GM19025 (cell line): ENCODE data around the gene SRGAP3.

ENCODE experiments used
- ATAC-seq: cut with Tn5 transposase; IDR thresholded peaks from one replicate; pipeline ENCODE4 v1.9.1; 2021; ENCODE audit warnings: mild to moderate bottlenecking, low read depth, moderate library complexity; ENCODE audit not compliant: unreplicated experiment

Gene SRGAP3

DNA sequence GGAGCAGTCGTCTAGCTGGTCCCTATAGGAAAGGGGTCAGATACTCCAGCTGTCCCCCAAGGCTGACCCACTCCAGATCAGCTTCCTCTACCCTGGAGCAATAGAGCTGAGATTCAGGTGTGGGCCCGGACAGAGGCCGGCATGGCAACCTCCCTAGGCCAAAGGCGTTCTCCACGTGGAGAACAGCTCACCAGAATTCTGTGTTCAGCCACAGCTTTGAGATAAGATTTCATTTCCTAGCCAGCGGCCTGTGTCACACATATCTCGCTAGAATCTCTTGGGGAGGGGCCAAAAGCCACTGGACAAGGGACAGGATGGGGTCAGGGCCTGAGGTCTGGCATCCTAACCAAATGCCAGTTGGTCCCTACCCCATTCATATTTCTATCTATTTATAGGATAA, 20.1 kb downstream of the SRGAP3 start:
- no peak for ATAC-seq

GRCh38 chr3:9226326-9226725, 23.1 kb downstream of the SRGAP3 start:
- ATAC-seq: no peak

- no peak for ATAC-seq
Measured at GRCh38 chr3:9225268-9225667, 24.2 kb downstream of the SRGAP3 start.

GRCh38 chr3:9224490-9224889, 25.0 kb downstream of the SRGAP3 start:
- peak; percentile 91 for ATAC-seq

DNA sequence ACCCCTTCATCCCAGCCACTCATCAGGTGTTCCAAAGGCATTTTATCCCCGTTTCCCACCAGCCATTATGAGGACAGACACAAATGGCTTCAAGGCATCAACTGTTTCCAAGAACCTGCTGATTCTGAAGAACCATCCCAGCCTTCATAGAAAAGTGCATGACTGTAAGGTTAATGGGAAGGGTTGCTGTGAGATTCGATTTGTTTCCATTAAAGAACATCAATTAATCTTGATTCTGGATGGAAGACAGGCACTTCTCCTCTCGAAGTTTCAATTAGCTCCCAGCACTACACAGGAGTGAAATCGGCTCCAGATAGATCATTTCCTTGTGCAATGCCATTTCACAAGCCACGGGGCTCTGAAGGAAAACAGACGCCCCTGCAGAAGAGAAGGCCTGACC, 25.8 kb downstream of the SRGAP3 start:
- ATAC-seq: no peak

DNA sequence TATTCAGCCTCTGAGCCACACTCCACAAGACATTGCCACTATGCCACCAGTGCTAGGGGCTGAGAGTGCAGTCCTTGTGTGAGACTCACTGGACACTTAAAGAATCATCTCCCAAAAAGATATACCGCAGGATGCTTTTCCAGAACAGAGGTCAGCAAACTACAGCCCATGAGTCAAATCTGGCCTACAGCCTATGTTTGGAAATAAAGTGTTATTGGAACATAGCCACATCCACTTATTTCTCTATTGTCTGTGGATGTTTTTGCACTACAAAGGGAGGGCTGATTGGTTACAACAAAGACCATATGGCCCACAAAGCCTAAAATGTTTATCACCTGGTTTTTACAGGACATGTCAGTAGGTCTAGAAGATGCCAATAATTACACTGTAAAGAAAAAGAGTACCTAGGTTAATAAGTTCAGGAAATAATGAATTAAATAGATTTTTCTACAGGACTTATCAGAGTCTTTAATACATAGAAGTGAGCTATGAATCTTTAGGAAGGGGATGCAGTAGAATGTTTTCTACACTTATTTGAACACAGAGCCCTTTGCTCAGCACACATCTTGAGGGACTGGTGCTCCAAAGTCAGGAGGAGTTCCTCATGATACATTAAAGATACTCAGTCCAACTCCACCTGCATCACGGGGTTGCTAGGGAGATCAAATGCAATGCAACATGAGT, 26.3 kb downstream of the SRGAP3 start:
- no peak for ATAC-seq

GRCh38 chr3:9222049-9222448, 27.4 kb downstream of the SRGAP3 start:
- ATAC-seq: no peak

DNA sequence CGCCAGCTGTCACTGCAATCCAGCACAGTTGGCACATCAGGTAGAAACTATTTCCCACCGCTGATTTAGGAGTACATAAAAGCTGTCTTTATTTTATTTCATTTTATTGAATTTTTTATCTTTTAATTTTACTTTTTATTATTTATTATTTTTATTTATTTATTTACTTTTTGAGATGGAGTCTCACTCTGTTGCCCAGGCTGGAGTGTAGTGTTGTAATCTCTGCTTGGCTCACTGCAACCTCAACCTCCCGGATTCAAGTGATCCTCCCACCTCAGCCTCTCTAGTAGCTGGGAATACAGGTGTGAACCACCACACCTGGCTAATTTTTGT, 31.0 kb downstream of the SRGAP3 start:
- no peak for ATAC-seq

DNA sequence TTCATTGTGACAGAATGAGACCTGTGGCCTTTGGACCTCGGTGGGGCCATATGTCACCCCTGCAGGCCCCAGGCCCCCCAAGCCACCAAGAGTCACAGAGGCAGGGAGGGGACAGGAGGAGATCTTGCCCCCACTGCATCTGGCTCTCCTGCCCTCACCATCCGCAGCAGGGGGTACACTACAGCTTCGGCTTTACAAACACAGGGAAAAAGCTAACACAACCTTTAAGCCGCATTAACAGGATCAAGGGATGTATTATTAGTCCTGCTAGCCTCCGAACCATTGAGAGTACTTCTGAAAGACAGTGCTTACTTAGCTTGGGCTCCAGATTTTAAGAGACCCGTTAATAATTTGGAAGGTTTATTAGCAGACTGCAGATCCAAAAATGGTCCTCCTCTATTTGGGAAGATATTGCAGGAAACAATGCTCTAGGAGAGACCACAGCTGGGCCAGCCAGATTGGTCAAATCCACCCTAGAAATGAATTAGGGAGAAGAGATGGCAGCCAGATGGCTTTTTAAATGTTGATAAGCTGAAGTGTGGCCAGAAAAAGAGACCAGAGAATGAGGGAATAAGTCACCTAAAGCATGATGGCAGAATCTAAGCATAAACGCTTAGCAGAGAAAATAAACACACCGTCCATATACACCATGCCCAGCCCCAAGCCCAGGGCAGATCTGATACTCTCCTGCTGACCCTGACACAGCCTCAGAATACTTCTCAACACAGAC, 31.5 kb downstream of the SRGAP3 start:
- ATAC-seq: no peak

GRCh38 chr3:9216736-9217135, 32.7 kb downstream of the SRGAP3 start:
- no peak for ATAC-seq

GRCh38 chr3:9214599-9214998, 34.8 kb downstream of the SRGAP3 start:
- no peak for ATAC-seq

- ATAC-seq: no peak
Measured at GRCh38 chr3:9214185-9214584, 35.3 kb downstream of the SRGAP3 start.

DNA sequence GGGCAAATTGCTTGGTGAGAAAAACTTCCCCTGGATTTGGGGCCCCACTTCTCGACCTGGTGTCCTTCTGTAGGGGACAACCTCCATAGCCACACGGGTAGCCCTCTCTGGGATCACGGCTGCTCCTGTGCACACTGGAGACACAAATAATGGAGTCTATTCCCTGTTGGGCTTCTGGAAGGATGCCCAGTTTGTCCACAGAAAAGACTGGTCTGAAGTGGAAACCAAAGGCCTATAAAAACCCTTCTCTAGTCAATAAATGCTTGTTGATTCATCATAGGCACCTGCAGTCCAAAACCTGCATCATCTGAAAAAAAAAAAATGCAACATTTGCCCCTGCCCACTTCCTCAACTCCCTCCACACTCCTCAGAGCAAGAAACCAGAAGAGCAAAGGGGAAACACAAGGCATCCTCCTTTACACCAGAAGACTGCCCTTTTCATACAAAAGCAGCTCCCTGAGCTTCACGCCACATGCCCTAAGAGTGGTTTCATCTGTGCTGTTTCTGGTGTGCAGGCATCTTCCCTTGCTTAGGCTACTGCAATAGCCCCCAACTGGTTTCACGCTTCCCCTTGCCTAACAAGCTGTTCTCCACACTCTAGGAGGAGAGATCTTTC, 36.3 kb downstream of the SRGAP3 start:
- ATAC-seq: no peak

- no peak for ATAC-seq
Measured at GRCh38 chr3:9211155-9211950, 38.1 kb downstream of the SRGAP3 start.

GRCh38 chr3:9209777-9210176, 39.7 kb downstream of the SRGAP3 start:
- ATAC-seq: no peak

DNA sequence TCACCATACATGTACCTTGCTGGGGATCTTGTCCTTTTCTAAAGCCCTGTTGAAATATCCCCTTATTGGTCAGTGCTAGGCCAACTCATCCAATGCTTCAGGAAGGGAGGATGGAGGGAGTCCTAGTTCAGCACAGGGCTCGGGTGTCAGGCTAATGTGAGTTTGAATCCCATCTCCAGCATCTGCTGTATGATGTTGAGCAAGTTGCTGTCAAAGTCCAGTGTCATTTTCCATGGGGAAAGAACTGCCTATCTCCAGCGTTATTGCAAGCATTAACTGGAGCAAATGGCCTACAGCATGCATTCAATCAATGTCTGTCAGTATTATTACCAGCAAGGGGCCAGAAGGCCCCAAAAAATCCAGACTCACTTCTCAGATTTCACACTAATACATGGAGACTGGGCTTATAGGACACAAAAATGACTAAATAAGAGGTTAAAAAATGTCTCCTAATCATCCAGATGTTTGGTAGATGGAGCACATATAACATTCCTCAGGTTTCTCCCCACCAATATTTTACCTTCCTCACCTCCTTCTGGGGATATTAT, 40.8 kb downstream of the SRGAP3 start:
- no peak for ATAC-seq

- ATAC-seq: no peak
Measured at GRCh38 chr3:9207116-9207763, 42.2 kb downstream of the SRGAP3 start.

GRCh38 chr3:9206287-9206686, 43.2 kb downstream of the SRGAP3 start:
- ATAC-seq: no peak

DNA sequence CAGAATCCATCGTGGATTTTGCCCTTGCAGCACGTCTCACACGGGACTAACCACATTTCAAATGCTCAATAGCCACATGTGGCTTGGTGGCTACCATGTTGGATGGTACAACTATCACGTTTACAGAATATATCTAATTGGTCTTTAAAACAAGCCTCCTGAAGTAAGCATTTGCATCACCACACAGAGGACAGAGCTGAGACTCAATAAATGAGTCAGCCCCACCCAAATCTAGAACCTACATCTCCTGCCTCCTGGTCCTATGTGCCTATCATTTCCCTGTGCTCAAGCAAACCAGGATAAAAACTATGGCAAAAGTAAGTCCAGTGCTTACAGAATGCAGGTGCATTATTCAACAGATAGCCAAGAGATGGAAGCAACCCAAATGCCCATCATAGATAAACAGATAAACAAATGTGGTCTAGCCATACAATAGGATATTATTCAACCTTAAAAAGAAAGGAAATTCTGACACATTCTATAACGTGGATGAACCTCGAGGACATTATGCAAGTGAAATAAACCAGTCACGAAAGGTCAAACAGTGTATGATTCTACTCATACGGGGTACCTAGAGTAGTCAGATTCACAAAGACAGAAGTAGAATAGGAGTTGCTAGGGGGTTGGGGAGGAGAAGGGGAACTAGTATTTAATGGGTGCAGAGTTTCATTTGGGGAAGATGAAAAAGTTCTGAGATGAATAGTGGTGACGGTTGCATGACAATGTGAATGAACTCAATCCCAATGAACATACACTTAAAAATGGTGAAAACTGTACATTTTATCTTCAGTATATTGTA, 43.9 kb downstream of the SRGAP3 start:
- no peak for ATAC-seq
